Fibroblast of peridontal ligament (primary cell): ENCODE data around the gene EME2.

Experiments
- DNase-seq: peaks from one replicate; pipeline ENCODE4 v3.0.0-alpha.2; 2010; ENCODE audit errors: extremely low read depth

EME2 gene

DNA sequence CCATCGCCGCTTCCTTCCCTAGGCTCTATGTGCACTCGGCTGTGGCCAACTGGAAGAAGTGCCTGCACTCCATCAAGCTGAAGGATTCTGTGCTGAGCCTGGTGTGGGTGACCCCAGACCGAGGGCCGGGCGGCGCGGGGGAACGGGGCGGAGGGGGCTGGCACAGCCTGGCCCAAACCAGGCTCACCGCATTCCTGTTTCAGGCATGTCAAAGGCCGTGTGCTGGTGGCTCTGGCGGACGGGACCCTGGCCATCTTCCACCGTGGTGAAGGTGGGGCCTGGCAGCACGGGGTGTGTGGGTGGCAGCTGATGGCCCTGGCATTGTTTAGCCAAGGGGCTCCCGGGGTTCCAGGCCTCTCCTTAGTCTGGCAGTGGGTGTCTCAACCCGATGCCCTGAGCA, 5.9 kb upstream of the EME2 start:
- DNase-seq, result no peak

DNA sequence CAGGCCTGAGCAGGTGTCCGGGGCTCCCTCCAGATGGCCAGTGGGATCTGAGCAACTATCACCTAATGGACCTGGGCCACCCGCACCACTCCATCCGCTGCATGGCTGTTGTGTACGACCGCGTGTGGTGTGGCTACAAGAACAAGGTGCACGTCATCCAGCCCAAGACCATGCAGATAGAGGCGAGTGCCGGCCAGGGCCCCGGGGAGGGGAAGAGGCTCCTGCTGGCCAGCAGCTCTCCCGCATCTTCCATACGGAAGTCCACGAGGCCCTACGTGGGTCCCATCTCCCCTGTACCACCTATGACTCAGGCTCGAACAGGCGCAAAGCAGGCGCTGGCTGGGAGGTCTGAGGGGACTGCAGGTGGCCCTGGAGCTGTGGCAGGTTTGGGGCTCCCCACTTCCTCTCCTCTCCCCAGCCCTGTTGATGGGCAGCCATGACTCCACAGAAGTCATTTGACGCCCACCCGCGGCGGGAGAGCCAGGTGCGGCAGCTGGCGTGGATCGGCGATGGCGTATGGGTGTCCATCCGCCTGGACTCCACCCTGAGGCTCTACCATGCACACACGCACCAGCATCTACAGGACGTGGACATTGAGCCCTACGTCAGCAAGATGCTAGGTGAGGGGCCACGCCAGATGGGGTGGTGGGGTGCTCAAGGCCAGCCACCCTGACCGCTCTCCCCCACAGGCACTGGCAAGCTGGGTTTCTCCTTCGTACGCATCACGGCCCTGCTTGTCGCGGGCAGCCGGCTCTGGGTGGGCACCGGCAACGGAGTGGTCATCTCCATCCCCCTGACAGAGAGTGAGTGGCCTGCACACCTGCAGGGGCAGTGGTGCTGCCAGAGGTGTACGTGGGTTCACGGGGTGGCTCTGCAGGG, 5.3 kb upstream of the EME2 start:
- DNase-seq, result no peak

DNA sequence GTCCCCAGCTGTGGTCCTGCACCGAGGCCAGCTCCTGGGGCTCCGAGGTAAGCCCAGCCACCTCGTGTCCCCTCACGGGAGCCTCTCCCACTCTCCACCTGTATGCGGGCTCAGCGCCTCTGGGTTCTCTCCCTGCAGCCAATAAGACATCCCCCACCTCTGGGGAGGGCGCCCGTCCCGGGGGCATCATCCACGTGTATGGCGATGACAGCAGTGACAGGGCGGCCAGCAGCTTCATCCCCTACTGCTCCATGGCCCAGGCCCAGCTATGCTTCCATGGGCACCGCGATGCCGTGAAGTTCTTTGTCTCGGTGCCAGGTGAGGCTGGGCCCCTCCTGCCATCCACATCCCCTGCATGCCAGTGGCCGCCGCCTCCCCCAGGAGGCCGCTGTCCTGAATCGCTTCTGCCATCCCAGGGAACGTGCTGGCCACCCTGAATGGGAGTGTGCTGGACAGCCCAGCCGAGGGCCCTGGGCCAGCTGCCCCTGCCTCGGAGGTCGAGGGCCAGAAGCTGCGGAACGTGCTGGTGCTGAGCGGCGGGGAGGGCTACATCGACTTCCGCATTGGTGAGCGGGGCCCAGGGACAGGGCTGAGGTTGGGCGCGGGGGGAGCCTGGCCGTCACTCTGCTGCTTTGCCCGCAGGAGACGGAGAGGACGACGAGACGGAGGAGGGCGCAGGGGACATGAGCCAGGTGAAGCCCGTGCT, 4.4 kb upstream of the EME2 start:
- no peak for DNase-seq

DNA sequence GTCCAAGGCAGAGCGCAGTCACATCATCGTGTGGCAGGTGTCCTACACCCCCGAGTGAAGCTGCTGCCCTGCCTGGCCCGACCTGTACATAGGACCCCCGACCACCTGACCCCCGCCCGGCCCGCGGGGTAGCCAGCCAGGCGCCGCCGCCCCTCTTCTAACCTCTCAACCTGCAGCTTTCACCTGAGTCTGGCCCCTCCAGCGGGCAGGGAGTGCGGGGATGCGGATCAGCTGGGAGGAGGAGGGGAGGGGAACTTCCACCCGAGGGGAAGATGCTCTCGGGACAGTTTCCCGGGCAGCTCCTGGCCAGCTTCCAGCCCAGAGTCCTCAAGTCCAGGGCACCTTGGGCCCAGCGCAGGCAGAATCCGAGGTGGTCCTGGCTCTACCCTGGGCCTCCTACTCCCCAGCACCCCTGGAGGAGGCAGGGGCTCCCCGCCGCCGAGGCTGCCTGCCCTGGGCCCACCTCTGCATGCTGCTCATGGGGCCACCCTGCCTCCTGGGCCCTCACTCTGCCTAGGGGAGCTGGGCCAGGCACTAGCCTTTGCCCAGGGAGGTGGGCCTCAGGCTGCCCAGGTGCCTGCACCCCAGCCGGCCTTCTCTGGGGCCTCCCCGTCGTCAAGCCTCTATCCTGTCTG, 3.7 kb upstream of the EME2 start:
- DNase-seq, result no peak

DNA sequence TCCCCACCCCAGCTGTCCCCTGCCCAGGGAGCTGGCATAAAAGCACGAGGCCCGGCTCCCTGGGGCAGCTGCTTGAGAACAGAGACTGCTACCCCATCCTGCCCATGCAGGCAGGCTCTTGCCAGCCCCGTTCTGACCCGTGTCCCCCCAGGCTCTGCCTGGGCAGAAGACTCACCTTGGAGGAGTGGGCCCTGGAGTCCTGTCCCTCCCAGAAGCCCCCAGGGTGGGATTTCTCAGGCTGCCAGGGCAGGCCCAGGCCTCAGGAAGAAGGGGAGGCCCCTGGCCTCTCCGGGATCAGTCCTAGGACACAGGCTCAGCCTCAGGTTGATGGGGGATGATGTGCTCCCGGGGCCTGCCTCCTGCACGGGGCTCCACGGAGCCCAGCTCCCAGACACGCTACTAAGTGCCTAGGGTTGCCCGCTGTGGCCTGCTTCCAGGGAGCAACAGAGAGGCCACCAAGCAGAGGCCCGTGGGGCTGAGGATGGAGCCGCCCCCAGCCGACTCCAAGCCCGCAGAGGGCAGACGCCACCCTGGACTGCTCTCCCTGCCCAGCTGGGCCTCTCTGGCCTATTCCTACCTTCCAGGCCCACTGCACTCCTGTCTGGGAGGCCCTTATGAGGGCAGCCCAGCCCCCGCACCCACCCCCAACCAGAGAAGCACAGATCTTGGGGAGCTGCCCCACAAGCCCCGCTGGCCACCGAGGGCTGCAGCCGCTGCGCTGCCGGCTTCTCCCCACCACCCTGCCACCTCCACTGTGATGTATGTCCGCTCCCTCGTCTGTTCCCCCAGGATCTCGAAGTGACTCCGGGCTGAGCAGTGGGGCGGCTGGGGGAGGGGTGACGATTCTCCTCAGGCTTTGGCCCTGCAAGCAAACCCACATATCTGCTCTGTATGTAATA, 3.0 kb upstream of the EME2 start:
- DNase-seq, result no peak

DNA sequence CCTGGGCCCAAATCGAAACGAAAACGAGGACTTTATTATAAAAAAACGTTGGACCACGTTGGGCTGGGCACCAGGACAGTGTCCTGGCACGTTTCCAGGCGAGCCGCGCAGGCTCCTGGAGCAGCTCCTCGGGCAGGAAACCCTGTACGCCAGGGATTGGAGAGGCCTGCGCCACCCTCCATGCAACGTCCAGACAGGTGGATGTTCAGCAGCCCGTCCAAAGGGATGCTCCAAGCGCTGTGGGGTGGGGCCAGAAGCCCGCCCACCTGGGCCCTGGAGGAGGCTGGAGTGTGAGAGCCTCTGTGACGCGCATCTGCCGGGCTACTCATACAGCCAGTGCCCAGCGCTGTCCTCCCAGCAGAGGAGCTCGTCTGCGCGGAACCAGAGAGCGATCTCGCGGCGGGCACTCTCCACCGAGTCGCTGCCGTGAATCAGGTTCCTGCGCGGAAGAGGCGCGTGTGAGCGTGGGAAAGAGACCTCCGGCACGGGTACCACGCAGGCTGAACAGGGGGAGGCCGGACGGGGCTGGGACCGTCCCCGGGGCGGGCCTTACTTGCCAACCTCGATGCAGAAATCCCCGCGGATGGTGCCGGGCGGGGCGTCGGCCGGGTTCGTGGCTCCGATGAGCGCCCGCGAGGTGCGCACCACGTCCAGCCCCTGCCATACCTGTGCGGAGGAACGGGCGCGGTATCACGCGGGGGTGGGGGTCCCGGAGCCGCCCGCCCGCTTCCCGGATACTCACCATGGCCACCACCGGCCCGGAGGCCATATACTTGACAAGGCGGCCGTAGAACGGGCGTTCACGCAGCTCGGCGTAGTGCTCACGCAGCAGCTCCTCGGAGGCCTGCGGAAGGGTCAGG, 2.1 kb upstream of the EME2 start:
- peak; percentile 55 for DNase-seq

DNA sequence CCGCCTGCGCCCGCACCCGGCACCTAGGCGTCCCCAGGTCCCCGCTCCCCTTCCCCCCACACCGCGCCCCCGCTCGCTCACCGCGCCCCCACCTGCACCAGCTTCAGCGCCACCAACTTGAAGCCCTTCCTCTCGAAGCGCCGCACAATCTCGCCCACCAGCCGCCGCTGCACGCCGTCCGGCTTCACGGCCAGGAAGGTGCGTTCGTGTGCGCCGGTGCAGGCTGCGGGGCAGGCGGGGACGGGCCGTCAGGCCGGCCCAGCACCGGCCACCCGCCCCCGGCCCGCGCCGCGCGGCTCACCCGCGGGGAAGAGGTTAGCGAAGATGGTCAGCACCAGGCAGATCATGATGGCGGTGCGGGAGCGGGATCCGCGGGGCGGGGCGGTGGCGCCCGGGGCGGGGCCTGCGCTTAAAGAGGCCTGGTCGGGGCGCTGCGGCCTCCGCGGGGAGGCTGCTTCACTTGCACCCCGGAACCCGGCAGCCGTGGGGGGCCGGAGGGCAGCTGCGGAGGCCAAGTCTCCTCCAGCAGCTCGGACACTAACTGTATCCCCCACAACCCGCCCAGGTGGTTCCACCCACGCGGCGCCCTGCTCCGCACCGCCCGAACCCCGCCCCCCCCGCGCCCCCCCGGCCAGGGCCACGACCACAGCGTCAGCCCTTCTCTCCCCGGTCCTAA, 1.3 kb upstream of the EME2 start, which contains the start of gene NME3:
TSS of gene NME3 (minus strand) at position 356 of the 676 bp plus-strand sequence. CDS start at position 347, 9 bp downstream.
- peak; percentile 57 for DNase-seq

DNA sequence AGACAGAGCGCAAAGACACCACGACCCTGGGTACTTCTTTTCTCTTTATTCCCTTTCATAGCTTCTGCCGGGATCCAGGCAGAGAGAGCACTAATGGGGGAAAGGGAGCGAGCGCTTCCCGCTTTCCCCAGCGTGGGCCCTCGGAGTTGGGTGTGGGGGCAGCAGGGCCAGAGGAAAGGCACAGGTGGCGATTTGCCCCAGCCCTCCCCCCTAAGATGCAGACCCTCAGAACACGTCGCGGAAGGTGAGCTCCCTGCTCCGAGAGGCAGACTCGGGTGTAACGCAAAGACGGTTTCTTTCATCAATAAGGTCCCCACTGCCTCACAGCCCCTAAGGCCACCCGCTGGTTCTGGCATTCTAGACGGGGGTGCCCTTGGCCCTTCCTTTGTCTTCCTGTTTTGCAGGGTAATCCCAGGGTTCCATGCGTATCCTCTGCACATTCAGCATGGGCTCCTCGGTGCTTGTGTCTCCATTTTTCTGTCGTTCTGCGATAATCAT, 697 bp upstream of the EME2 start:
- DNase-seq, result no peak

DNA sequence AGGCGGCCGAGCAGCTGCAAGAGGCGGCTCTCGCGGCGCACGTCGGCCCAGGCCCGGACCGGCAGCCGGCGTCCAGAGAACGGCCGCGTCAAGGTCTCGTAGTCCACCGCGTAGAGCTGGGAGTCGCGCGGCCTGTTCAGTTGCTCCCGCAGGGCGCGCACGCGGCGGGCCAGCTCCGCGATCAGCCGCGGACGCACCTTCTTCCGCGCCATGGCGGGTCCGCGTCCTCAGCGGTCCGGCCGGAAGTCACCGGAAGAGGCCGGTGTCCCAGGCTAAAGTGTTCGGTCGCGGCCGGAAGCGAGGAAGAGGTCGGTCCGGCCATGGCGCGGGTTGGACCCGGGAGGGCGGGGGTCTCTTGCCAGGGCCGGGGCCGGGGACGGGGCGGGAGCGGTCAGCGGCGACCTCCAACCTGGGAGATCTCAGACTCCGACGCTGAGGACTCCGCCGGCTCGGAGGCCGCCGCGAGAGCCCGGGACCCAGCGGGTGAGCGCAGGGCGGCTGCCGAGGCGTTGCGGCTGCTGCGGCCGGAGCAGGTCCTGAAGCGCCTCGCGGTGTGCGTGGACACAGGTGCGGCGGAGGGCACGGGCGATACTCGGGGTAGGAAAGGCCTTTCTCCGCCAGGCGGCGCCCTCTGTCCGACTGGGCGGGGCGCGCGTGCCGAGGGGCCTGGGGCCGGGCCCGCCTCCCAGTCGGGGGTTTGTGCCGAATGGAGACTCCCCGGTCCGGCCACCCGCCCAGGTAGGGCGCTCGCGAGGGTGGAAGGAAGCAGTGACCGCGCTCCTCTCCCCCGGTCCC, 495 bp downstream of the EME2 start, which contains the start of gene MRPS34:
TSS of gene MRPS34 (minus strand) at position 227 of the 795 bp plus-strand sequence. CDS start at position 212, 15 bp downstream.
- peak; percentile 77 for DNase-seq

DNA sequence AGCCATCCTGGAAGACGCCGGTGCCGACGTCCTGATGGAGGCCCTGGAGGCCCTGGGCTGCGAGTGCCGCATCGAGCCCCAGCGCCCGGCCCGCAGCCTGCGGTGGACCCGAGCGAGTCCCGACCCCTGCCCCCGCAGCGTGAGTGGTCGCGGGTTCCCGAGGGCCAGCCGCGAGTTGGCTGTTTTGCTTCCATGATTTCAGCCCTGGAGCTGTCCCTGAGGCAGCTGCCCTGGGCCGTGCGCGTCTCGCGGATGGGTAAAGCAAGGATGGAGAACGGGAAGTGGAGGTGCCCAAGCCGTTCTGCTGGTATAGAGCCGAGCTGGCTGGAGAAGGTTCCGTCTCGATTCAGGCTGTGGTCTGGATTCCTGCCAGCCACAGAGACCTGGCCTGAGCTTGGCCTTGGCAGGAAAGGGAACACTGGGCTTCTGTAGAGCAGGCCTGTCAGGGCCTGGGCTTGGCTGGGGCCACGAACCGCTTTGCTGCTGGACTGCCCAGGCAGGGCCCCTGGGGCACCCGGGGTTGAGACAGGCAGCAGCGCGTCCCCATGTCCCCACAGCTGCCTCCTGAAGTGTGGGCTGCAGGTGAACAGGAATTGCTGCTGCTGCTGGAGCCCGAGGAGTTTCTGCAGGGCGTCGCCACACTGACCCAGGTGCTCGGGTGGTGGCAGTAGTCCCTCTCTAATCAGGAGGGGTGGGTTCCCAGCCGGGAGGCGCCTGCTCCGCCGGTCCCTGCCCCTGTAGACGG, 1.3 kb downstream of the EME2 start:
- DNase-seq, result peak; percentile 33

DNA sequence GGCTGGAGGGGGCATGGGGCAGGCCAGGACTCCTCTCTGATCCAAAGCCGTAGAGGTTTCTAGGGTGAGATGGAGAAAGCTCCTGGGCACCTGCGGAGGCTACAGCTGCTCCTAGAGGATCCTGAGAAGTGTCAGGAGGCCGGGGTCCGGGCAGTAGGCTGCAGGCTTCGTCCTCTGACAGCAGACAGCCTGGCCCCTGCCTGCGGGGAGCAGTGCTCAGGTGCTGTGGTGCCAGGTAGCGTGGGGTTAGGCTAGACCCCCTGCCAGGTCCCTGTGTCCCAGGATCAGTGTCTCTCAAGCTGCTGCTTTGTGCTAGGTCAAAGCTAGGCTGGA, 1.8 kb downstream of the EME2 start:
- DNase-seq, result no peak

DNA sequence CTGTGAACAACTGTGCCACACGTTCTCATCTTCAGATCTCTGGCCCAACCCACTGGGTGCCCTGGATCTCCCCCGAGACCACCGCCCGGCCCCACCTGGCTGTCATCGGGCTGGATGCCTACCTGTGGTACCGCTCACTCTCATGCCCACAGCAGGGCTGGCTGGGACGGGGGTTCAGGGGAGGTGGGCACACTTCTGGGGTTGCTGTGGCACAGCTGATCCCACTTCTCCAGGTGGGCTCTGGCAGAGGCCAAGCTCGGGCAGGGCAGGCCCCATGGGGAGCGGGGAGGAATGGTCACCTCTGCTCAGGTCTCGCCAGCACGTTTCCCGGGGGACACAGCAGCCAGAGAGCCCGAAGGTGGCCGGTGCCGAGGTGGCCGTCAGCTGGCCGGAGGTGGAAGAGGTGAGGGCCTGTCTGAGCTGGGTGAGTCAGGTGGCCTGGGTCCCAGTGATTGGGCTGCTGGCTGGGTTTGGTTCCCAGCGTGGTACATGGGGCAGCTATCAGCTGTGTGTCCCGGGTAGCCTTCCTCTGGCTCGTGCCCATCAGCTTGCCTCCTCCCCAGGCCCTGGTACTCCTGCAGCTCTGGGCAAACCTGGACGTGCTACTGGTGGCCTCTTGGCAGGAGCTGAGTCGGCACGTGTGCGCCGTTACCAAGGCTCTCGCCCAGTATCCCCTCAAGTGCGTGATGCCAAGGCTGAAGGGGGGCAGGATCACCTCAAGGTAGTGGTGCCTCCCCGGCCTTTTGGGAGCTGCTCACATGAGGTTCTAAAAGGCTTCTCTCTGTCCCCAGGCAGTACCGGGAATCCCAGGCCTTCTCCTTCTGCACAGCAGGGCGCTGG, 2.6 kb downstream of the EME2 start:
- DNase-seq, result no peak

DNA sequence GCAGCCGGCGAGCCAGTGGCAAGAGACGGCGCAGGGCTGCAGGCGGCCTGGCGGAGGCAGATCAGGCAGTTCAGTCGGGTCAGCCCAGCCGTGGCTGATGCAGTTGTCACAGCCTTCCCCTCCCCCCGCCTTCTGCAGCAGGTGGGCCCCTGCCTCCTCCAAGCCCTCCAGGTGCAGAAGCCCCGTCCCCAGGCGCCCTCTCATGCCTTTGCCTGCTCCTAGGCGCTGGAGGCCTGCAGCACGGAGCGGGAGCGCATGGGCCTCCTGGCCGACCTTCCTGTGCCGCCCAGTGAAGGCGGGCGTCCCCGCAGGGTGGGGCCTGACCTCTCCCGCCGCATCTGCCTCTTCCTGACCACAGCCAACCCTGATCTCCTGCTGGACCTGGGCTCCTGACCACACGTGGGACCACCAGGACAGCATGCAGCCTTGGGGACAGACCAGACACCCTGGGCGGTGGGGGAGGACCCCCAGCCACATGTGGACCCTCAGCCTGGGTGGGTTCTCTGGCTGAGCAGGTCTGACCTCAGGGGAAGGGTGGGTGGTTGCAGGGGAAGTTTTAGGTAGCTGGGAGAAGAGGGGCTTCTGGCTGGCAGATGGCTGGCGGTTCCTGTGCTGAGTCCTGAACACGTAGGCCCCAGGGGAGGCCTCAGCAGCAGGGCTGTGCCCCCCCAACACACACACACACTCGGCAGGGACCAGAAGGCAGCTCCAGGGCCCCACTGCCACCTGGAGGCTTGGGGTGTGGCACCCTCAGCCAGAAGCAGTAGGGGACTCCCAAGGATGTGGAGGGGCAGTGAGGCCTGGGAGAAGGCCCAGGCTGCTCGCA, 3.4 kb downstream of the EME2 start:
- no peak for DNase-seq

DNA sequence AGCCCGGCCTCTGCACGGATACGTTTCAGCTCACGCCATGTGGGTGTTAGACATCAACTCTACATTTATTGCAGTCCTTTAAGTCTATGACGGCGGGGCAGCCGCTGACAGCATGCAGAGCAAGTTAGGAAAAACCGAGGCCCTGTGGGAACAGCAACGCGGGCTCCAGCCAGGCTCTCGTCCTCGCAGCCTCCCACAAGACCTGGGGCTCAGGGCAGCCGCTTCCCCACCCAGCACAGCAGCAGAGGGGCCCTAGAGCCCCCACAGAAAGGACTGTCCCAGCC, 4.0 kb downstream of the EME2 start:
- no peak for DNase-seq

DNA sequence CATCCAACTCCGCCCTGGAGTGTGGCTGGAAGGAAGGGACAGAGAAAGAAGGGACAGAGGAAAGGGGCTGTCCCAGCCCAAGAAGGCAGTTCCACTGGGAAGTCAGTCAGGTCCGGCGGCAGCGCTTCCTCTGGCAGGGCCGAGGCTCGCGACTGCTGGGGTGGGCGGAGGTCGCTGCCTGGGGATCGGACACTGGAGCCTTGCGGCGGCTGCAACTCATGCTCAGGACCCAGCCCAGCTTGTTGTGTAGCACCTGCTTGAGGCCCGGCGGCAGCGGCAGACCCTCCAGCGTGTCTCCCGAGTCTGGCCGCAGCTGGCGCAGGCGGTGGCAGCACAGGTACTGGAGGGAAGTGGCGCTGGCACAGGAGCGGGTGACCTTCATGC, 4.4 kb downstream of the EME2 start:
- no peak for DNase-seq

DNA sequence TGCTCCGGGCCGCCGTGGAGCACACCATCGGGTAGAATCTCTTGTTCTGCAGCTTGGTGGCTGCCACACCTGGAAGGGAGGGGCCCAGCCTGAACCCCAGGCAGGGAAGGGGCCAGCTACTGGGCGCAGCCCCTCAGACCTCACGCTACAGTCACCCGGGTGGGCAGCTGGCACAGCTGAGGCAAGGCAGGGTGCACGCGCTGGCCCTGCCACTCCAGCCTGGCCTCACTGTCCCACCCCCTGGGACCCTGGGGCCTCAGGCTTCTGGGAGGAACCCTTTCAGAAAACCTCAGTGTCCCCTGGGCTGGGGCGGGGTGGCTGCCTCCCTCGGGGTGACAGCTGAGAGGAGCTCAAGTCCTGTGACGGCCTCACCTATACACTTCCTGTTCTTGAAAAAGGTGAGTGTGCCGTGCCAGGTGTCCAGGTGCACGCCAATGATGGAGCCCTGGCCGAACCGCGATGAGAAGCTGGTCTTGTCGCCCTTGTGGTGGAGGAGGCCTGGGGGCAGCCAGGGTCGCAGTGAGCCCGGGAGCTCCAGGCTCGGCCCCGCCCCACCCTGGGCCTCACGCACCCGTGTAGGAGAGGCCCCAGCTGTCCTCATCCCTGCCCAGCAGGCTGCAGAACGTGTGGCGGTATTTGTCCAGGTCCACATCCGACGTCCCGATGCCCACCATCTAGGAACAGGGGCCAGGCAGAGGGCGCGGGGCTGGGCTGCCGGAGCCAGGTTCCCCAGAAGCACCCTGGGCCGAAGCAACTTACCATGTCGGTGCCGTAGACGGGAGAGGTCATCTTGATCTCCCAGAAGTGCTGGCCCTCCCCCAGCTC, 5.0 kb downstream of the EME2 start:
- no peak for DNase-seq
